Activated CD8-positive, alpha-beta memory T cell treated with anti-CD3 and anti-CD28 coated beads for 48 hours (primary cell): Measurements from ENCODE around the gene MCEMP1.

ENCODE experiments used
- DNase-seq, 3 experiments: peaks; one replicate each; pipeline ENCODE4 v3.0.0-alpha.2; 2020; ENCODE audit warnings: low read depth in 2 of 3, low spot score in 2 of 3

The MCEMP1 gene

DNA sequence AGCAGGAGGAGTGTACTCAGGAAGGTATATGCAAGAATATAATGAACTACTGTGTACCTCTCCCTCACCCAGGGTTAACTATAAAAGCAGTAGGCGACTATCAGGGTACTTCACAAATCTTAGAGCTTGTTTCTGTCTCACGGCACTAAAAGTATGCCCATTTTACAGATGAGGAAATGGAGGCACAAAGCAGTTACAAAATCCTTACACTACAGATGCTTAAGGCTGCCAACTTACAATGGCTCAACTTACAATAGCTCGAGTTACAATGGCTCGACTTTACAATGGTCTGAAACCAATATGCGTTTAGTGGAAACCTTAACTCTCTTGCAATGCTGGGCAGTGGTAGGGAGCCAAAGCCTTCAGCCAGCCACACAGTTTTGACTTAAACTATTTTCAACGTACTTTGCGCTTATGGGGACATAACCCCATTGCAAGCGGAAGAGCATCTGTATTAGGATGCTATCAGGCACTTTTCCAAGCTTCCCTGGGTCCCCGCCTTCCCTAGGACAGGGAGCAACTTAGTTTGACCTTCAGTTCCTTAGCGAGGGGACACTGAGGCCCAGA, 20.9 kb downstream of the MCEMP1 start:
- no peak for DNase-seq

DNA sequence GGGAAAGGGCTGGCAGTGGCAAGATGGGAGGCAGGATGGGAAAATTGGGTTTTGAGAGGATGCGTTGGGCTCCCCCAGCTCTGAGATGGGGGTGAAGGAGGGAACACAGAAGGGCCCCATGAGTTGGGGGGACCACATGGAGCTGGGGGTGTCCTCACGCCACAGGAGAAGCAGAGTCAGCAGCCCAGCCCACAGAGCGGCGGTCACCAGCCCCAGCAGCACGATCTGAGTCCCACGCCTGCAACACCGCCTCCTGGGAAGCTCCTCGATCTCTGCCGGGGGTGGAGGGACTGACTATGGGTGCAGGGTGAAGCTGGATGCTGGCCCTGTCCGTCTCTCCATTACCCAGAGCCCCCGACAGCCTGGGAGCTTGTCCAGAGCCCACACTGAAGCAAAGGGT, 21.7 kb downstream of the MCEMP1 start:
- DNase-seq = no peak

DNA sequence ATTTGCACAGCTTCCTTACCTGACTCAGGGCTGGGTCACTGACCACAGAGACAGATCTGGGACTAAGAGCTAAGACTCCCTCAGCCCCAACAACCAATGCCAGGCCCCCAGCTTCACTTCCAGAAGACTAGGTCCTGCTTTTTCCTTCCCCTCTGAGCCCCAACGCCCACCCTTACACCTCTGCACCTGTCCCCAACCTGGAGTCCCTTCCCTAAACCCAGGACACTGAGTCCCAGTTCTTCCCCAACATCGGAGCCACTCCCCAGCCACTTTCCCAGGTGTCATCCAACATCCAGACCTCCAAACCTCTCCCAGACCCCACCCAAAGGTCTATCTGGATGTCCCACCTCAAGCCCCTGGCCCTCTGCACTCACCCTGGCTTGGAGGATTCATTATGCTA, 22.1 kb downstream of the MCEMP1 start:
- no peak for DNase-seq

DNA sequence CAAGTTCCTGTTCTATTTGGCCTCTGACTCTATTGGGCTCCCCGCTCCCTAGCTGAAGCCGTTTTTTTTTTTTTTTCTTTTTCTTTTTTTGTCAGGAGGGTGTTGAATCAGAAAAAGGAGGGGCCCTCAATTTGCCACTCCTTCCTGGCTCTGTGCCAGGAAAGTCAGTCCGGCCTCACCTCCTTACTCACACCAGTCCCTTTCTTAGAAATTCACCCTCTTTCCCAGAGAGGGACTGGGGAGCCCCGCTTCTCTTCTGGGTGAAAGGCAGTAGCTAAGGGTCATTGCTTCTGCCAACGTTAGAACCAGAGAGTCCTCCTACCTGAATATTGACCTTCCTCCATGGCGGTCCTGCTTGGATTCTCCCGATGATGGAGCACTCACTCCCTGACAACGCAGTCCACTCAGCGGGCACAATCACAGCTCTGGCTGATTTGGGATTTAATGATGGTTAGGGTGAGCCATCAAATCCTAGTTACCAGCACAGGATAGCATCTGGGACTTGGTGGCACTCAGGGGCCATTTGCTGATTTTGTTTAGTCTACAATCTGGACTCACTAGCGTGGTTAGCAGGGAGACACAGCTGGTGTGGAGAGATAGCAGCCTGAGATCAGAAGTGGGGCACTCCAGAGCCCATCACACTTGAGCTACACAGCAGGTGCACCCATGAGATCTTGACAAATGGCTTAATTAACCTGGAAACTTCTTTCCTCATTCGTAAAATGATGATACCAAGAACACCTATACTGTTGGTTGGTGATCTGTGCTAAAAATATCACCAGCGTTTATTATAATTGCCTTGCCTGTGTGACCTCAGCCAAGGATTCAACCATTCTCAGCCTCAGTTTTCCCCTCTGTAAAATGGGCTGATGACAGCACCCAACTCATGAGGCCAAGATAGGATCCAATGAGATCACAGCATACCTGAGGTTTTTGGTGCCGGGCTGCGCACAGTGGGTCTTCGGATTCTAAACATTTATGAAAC, 22.8 kb downstream of the MCEMP1 start:
- DNase-seq = peak in 1 of 3 experiments; percentile 44

DNA sequence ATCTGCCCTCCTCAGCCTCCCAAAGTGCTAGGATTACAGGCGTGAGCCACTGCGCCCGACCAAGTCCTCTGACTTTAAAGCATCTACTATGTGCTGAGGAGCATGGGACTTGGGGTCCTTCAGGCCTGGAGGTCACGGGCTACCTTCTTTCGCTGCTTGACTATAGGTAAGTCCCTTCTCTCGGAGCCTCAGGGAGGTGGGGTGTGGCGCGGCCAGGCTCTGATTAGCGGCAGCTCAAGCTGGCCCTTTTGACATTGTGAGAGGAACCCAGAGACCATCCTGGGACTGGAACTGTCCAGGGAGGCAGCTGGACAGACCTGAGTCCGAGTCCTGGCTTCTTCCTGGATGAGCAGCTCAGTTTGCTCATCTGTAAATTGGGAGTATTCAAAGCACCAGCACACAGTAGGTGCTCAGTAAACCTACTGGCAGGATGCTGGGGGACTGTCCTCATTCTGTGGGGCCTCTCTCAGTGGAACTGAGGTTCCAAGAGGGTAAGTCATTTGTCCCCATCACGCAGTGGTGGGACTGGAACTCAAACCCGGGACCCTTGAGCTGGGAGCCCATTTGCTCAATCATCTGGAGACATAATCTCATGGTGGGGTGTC, 24.3 kb downstream of the MCEMP1 start:
- no peak for DNase-seq

DNA sequence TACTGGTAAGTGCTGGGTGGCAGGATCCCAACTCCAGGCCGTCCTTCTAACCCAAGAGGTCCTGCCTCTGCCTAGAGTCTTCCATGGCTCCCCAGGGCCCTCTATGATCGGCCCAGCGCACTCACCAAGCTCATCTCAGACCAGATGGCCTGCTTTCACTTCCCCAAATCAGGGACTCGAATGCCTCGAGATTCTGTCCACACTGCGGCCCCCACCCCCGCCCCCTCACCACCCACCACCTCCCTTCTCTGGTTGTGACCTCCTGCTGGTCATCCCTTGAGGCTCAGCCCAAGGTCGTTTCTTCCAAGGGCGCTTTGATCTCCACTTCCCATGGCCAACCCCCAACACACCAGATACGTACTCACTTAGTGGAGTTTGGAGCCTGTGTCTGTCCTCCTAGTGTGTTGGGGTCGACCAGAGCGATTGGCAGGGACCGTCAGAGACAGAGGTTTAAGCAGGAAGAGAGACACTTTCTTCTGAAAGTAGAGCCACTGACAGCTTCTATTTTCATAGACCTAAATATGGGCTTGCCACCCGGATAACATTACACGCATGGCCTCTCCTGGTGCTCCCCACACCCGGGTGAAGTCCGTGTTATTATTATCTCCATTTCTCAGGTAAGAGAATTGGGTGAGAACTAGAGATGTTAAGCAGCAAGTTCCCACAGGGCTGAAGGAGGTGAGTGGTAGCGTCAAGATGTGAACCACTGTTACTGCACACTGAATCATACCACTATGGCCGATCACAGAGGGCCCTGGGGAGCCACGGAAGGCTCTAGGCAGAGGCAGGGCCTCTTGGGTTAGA, 25.0 kb downstream of the MCEMP1 start, which contains the start of gene FCER2:
FCER2 (minus strand) TSS at position 478 of the 804 bp plus-strand sequence. CDS start 2,371 bp downstream, outside the sequence.
- DNase-seq = no peak

DNA sequence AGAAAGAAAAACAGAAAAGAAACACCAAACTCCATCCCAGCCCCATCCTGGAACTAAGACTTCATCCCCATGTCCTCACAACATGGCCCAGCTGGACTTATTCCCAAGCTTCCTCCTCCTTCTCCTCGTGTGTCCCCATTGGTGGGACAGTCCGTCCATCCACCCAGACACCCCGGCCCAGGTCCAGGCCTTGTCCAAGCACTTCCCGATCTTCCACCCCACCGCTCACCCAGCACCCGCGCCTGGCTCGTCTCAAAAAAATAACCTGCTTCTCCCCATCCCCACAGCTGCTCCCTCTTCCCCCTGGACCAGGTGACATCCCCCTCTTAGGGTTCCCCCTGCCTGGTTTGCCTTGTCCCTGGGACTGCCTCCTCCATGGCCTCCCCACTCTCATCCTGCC, 26.4 kb downstream of the MCEMP1 start:
- DNase-seq = no peak

DNA sequence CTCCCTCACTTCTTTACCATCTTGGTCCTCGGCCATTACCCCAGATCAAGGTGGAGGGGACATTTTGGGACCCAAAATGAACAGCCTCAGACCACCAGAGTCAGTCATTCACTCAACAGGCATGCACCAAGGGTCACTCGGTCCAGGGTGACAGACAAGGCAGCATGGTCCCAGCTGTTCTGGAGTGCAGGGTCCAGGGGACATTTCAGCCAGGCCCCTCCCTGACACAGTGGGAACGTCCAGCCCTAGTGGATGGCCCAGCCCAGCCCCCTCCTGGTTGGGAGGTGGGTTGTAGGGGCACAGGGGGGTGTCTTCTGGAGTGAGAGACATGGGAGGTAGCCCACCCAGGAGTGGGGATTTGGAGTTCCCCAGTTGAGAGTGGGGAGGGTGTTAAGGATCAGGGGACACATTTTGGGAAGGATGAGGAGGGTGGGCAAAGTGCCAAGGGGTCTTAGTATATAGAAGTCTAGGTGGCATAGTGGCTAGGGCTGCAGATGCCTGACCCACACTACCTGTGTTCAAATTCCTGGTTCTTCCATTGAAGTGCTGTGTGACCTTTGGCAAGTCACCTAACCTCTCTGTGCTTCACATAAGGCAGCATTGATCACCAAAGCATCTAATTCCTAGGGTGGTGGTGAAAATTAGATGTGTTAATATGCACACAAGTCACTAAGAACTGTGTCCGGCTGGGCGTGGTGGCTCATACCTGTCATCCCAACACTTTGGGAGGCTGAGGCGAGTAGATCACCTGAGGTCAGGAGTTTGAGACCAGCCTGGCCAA, 27.6 kb downstream of the MCEMP1 start:
- DNase-seq = no peak

DNA sequence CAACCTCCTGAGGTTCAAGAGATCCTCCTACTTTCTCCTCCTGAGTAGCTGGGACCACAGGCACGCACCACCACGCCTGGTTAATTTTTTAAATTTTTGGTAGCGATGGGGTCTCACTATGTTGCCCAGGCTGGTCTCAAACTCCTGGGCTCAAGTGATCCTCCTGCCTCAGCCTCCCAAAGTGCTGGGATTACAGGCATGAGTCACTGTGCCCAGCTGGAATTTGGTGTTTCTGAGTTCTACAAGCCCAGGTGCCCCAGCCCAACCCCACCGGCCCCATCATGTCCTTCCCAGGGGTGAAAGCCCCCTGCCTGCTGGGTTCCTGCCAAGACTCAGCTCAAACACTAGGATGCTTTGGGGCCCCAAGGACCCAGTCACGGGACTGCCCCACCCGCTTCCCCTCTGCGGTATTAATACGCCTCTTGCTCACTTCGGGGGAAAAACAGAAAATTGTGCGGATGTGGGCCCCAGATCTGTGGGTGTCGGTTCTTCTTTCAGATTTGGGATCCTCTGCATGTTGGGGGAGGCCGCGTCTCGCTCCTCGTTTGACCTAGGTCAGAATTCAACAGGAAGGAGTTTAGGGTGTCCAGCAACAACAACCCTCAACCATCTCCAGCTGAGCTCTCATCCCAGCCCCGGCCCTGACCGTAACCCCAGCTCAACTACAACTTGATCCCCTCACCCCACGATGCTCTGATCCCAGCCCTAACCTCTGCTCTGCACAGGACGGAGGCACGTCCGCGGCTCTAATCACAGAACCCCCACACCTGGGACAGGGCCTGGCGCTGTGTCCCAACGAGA, 28.7 kb downstream of the MCEMP1 start:
- peak; percentile 30 to 57 (median 50) for DNase-seq

DNA sequence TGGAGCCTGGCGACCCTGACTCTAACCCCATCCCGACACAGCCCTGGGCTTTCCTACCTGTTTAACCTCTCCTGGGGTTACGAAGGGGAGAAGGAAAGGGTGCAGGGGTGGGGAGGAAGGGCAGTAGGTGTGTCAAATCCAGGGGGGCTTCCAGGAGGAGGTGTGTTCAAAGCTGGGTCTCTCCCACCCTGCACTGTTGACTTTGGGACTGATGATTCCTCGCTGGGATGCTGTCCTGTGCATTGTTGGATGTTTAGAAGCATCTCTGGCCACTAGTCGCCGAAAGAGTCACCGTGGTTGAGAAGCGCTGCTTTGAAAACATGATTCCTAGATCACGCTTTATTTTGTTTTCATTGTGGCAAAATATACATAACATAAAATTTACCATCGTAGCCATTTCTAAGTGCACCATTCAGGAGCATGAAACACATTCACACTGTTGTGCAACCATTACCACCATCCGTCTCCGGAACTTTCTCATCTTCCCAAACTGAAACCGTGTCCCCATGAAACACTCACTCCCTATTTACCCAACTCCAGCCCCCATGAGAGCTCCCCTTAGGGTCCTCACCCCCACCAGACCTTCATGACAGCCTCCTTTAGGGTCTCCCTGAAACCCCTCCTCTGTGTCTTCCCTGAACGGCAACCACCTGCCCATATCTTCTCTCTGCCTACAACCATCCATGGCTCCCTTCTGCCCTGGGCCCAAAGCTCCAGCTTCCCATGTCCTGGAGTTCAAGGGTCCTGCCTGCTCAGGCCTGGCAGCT, 29.5 kb downstream of the MCEMP1 start:
- DNase-seq = no peak

DNA sequence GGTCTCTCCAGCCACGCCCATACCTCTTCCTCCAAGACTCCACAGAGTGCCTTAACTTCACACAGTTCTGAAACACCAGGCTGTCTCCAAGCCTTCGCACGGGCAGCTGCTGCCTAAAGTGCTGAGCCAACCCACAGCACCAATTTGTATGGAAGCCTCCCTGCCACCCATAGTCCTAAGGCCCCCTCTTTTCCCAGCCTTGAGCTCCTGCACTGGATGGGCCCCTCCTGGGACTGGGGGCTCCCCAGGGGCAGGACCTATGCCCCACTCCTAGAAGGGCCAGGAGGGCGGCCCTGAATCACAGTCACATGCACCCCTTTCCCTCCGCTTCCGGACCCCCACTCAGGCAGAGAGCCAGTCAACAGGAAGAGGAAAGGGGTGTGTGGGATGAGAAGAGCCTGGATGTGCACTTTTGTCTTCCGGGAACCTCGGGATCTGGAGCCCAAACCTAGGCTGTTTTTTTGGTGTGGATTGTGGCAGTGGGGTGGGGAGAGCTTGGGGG, 30.1 kb downstream of the MCEMP1 start:
- no peak for DNase-seq

DNA sequence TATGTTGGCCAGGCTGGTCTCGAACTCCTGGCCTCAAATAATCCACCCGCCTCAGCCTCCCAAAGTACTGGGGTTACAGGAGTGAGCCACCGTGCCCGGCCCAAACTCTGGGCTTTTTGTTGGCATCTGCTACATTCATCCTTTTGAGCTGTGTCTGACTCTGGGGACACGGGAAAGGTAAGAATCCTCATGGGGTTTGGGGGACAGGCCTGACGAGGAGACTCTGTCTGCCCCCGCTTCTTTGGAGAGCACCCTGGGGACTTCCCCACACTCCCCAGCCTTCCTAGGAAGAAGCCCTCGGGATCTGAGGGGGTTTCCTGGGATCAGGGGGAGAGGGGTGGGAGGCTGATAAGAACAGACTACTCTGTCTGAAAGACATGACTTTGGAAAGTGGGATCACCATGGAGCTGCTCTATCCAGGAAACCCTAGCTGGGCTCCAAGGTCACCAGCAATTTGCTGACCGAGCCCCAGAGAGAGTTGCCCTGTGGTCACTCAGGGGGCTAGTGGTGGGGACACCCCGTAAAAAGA, 33.1 kb downstream of the MCEMP1 start:
- no peak for DNase-seq

DNA sequence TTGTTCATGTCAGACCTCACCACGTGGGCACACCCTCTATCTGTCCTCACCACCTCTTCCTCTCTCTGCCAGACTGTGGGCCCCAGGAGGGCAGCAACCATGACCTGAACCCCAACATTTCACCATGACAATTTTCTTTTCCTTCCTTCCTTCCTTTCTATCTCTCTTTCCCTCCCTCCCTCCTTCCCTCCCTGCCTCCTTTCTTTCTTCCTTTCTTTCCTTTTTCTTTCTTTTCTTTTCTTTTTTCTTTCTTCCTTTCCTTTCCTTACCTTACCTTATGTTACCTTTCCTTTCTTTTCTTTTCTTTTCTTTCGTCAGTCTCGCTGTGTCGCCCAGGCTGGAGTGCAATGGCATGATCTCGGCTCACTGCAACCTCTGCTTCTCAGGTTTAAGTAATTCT, 33.7 kb downstream of the MCEMP1 start:
- no peak for DNase-seq

DNA sequence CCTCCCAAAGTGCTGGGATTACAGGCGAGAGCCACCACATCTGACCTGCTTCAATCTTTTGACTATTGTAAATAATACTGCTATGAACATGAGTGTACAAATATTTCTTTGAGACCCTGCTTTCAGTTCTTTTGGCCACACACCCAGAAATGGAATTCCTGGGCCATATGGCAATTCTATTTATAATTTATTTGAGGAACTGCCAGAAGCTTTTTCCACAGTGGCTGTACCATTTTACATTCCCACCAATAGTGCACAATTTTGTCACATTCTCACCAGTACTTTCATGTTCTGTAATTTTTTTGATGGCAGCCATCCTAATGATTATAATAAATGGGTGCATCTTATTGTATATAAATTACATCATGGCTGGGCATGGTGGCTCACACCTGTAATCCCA, 38.8 kb downstream of the MCEMP1 start:
- DNase-seq = no peak

DNA sequence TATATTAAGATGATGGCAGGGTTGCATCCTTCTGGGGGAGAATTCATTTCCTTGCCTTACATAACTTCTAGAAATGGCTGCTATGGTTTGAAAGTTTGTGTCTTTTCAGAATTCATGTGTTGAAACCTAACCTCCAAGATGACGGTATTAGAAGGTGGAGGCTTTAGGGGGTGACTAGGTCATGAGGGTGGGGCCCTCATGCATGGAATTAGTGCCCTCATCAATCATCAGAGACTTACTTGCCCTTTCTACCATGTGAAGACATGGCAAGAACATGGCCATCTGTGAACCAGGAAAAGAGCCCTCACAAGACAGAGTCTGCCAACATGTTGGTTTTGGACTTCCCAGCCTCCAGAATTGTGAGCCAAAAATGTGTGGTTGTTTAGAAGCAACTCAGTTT, 39.9 kb downstream of the MCEMP1 start:
- DNase-seq = no peak

DNA sequence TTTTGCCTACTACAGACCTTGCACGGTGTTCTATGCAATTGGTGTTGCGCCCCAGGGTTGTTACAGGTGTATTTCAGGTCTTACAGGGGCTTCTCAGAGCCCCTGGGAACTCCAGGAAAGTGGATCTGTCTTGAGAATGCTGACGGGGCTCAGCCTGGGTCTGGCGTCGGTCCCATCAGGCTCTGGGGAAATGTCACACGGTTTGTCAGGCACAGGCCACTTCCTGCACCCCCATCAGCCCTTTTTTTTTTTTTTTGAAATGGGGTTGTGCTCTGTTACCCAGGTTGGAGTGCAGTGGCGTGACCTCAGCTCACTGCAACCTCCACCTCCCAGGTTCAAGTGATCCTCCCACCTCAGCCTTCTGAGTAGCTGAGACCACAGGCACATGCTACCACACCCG, 41.8 kb downstream of the MCEMP1 start:
- DNase-seq = no peak

DNA sequence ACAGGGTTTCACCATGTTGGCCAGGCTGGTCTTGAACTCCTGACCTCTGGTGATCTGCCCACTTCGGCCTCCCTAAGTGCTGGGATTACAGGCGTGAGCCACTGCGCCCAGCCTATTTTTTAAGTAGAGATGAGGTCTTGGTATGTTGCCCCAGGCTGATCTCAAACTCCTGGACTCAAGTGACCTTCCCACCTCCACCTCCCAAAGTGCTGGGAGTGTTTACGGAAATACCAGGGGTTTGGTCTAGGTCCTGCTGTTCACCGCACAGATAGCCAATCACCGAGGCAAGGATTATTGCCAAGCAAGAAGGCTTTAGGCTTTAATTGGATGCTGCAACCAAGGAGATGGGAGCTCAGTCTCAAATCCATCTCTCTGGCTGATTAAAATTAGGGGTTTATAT, 43.5 kb downstream of the MCEMP1 start:
- DNase-seq = no peak

DNA sequence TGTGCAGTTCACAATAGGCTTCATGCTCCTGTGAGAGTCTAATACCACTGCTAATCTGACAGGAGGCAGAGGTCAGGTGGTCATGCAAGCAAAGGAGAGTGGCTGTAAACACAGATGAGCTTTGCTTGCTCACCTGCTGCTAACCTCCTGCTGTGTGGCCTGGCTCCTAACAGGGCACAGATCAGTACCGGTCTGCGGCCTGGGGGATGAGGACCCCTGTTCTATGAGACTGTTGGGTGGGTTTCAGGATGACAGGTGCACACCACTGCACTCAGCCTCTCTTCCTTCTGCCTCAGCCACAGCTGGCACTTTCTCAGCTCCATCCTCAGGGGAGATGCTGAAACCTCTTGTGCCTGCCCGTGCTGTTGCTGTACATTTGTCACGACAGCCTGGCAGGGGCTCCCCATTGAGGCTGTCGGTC, 45.4 kb downstream of the MCEMP1 start:
- no peak for DNase-seq
